ENCODE results near the gene ERCC3. TPM values are rescaled to one million over a fixed set of nuclear protein-coding genes. Genes with fewer than 3 reads are reported as not detected.

Gene ERCC3
- total RNA-seq, 2 donors from 2014 or later: 33.5 to 43.5 TPM

- no peak for ATAC-seq
- Mint-ChIP-seq H3K27me3 (no peaks in the 10 kb centered on the region), H3K4me3 (no peak overlapping the region), H3K27ac (no peak overlapping the region), H3K36me3 (ENCODE audit: low read depth) (peaks cover 2% of the 10 kb centered on the region), H3K4me1 (no peaks in the 10 kb centered on the region)
- H3K9me3 ChIP-seq (ENCODE audit: control insufficient read depth, low read length, poor library complexity, severe bottlenecking): no peaks in the 10 kb centered on the region
- DNase-seq: no peak
Measured at GRCh38 chr2:127309468-127309867, 15.5 kb upstream of the ERCC3 start.

- peaks cover 2% of the 10 kb centered on the region for H3K36me3 Mint-ChIP-seq (ENCODE audit: low read depth)
Measured at GRCh38 chr2:127308586-127309138, 14.7 kb upstream of the ERCC3 start.

GRCh38 chr2:127305990-127306585 lies 12.1 kb upstream of the ERCC3 start:
- peaks cover 2% of the 10 kb centered on the region for H3K4me1 Mint-ChIP-seq
- H3K27ac Mint-ChIP-seq: no peak overlapping the region
- DNase-seq (no peak), ATAC-seq (no peak)
- peaks cover 2% of the 10 kb centered on the region for H3K36me3 Mint-ChIP-seq (ENCODE audit: low read depth)
- H3K4me3 Mint-ChIP-seq: no peak overlapping the region
- H3K27me3 Mint-ChIP-seq: no peaks in the 10 kb centered on the region
- no peaks in the 10 kb centered on the region for H3K9me3 ChIP-seq (ENCODE audit: control insufficient read depth, low read length, poor library complexity, severe bottlenecking)

More at GRCh38 chr2:127308586-127309138, 14.7 kb upstream of the ERCC3 start:
- no peak overlapping the region for H3K4me3 Mint-ChIP-seq
- no peaks in the 10 kb centered on the region for H3K9me3 ChIP-seq (ENCODE audit: control insufficient read depth, low read length, poor library complexity, severe bottlenecking)
- no peak overlapping the region for H3K27ac Mint-ChIP-seq
- ATAC-seq: no peak
- no peaks in the 10 kb centered on the region for H3K4me1 Mint-ChIP-seq
- DNase-seq: no peak
- no peaks in the 10 kb centered on the region for H3K27me3 Mint-ChIP-seq

- Mint-ChIP-seq H3K27ac (no peak overlapping the region), H3K4me3 (no peak overlapping the region), H3K36me3 (ENCODE audit: low read depth) (peaks cover 2% of the 10 kb centered on the region), H3K27me3 (no peaks in the 10 kb centered on the region), H3K4me1 (peaks cover 2% of the 10 kb centered on the region)
- no peaks in the 10 kb centered on the region for H3K9me3 ChIP-seq (ENCODE audit: control insufficient read depth, low read length, poor library complexity, severe bottlenecking)
- no peak for ATAC-seq
- no peak for DNase-seq
Measured at GRCh38 chr2:127302168-127302567, 8.2 kb upstream of the ERCC3 start.

GRCh38 chr2:127293386-127293747 lies 577 bp downstream of the ERCC3 start:
- ATAC-seq (peak; percentile 1), DNase-seq (no peak)
- peak overlapping the region; percentile 94 for H3K27ac Mint-ChIP-seq
- no peaks in the 10 kb centered on the region for H3K9me3 ChIP-seq (ENCODE audit: control insufficient read depth, low read length, poor library complexity, severe bottlenecking)
- peaks cover 15% of the 10 kb centered on the region for H3K36me3 Mint-ChIP-seq (ENCODE audit: low read depth)
- no peaks in the 10 kb centered on the region for H3K27me3 Mint-ChIP-seq
- peaks cover 21% of the 10 kb centered on the region for H3K4me1 Mint-ChIP-seq
- H3K4me3 Mint-ChIP-seq: peak overlapping the region; percentile 97

- H3K9me3 ChIP-seq (ENCODE audit: control insufficient read depth, low read length, poor library complexity, severe bottlenecking): no peaks in the 10 kb centered on the region
- H3K27me3 Mint-ChIP-seq: no peaks in the 10 kb centered on the region
- H3K36me3 Mint-ChIP-seq (ENCODE audit: low read depth): peaks cover 22% of the 10 kb centered on the region
- no peak for DNase-seq
- H3K4me1 Mint-ChIP-seq: peaks cover 14% of the 10 kb centered on the region
- no peak for ATAC-seq
- no peak overlapping the region for H3K4me3 Mint-ChIP-seq
- H3K27ac Mint-ChIP-seq: peak overlapping the region; percentile 19
Measured at GRCh38 chr2:127288274-127288673, 5.7 kb downstream of the ERCC3 start.

- Mint-ChIP-seq H3K27me3 (no peaks in the 10 kb centered on the region), H3K27ac (no peak overlapping the region), H3K4me3 (no peak overlapping the region), H3K4me1 (peaks cover 15% of the 10 kb centered on the region), H3K36me3 (ENCODE audit: low read depth) (peaks cover 19% of the 10 kb centered on the region)
- no peak for ATAC-seq
- DNase-seq: no peak
- no peaks in the 10 kb centered on the region for H3K9me3 ChIP-seq (ENCODE audit: control insufficient read depth, low read length, poor library complexity, severe bottlenecking)
Measured at GRCh38 chr2:127283275-127283674, 10.7 kb downstream of the ERCC3 start.

GRCh38 chr2:127280693-127281092 lies 13.3 kb downstream of the ERCC3 start:
- H3K4me1 Mint-ChIP-seq: peaks cover 19% of the 10 kb centered on the region
- peaks cover 16% of the 10 kb centered on the region for H3K36me3 Mint-ChIP-seq (ENCODE audit: low read depth)
- no peak overlapping the region for H3K27ac Mint-ChIP-seq
- no peaks in the 10 kb centered on the region for H3K9me3 ChIP-seq (ENCODE audit: control insufficient read depth, low read length, poor library complexity, severe bottlenecking)
- DNase-seq (no peak), ATAC-seq (no peak)
- no peaks in the 10 kb centered on the region for H3K27me3 Mint-ChIP-seq
- no peak overlapping the region for H3K4me3 Mint-ChIP-seq

- DNase-seq: no peak
- no peak for ATAC-seq
- peaks cover 20% of the 10 kb centered on the region for H3K36me3 Mint-ChIP-seq (ENCODE audit: low read depth)
- no peaks in the 10 kb centered on the region for H3K9me3 ChIP-seq (ENCODE audit: control insufficient read depth, low read length, poor library complexity, severe bottlenecking)
- peaks cover 21% of the 10 kb centered on the region for H3K4me1 Mint-ChIP-seq
- no peak overlapping the region for H3K4me3 Mint-ChIP-seq
- no peaks in the 10 kb centered on the region for H3K27me3 Mint-ChIP-seq
- no peak overlapping the region for H3K27ac Mint-ChIP-seq
Measured at GRCh38 chr2:127279781-127280180, 14.2 kb downstream of the ERCC3 start.

- H3K27ac Mint-ChIP-seq: peak overlapping the region; percentile 32
- H3K4me3 Mint-ChIP-seq: no peak overlapping the region
- DNase-seq: no peak
- H3K36me3 Mint-ChIP-seq (ENCODE audit: low read depth): peaks cover 16% of the 10 kb centered on the region
- H3K4me1 Mint-ChIP-seq: peaks cover 21% of the 10 kb centered on the region
- H3K9me3 ChIP-seq (ENCODE audit: control insufficient read depth, low read length, poor library complexity, severe bottlenecking): no peaks in the 10 kb centered on the region
- no peak for ATAC-seq
- H3K27me3 Mint-ChIP-seq: no peaks in the 10 kb centered on the region
Measured at GRCh38 chr2:127278959-127279358, 15.0 kb downstream of the ERCC3 start.

- Mint-ChIP-seq H3K27ac (no peak overlapping the region), H3K27me3 (no peaks in the 10 kb centered on the region), H3K36me3 (ENCODE audit: low read depth) (peaks cover 14% of the 10 kb centered on the region), H3K4me1 (peaks cover 14% of the 10 kb centered on the region), H3K4me3 (no peak overlapping the region)
- DNase-seq (no peak), ATAC-seq (no peak)
- no peaks in the 10 kb centered on the region for H3K9me3 ChIP-seq (ENCODE audit: control insufficient read depth, low read length, poor library complexity, severe bottlenecking)
Measured at GRCh38 chr2:127277028-127277427, 16.9 kb downstream of the ERCC3 start.

- Mint-ChIP-seq H3K36me3 (ENCODE audit: low read depth) (peaks cover 15% of the 10 kb centered on the region), H3K4me3 (no peak overlapping the region), H3K4me1 (peaks cover 9% of the 10 kb centered on the region), H3K27ac (peak overlapping the region; percentile 49), H3K27me3 (no peaks in the 10 kb centered on the region)
- DNase-seq (no peak), ATAC-seq (no peak)
- no peaks in the 10 kb centered on the region for H3K9me3 ChIP-seq (ENCODE audit: control insufficient read depth, low read length, poor library complexity, severe bottlenecking)
Measured at GRCh38 chr2:127275789-127276188, 18.2 kb downstream of the ERCC3 start.

- peaks cover 16% of the 10 kb centered on the region for H3K36me3 Mint-ChIP-seq (ENCODE audit: low read depth)
- H3K27ac Mint-ChIP-seq: peak overlapping the region; percentile 49
- H3K9me3 ChIP-seq (ENCODE audit: control insufficient read depth, low read length, poor library complexity, severe bottlenecking): no peaks in the 10 kb centered on the region
- DNase-seq: no peak
- H3K4me1 Mint-ChIP-seq: peaks cover 9% of the 10 kb centered on the region
- no peak overlapping the region for H3K4me3 Mint-ChIP-seq
- H3K27me3 Mint-ChIP-seq: no peaks in the 10 kb centered on the region
- ATAC-seq: no peak
Measured at GRCh38 chr2:127275356-127275755, 18.6 kb downstream of the ERCC3 start.

GRCh38 chr2:127270663-127271062 lies 23.3 kb downstream of the ERCC3 start:
- DNase-seq: no peak
- H3K27ac Mint-ChIP-seq: no peak overlapping the region
- no peak overlapping the region for H3K4me3 Mint-ChIP-seq
- peaks cover 14% of the 10 kb centered on the region for H3K36me3 Mint-ChIP-seq (ENCODE audit: low read depth)
- no peak for ATAC-seq
- H3K4me1 Mint-ChIP-seq: peaks cover 3% of the 10 kb centered on the region
- H3K27me3 Mint-ChIP-seq: no peaks in the 10 kb centered on the region
- H3K9me3 ChIP-seq (ENCODE audit: control insufficient read depth, low read length, poor library complexity, severe bottlenecking): no peaks in the 10 kb centered on the region
